Neural cell (in vitro differentiated cells): ENCODE data around the gene GABPB2. TPM values are rescaled to one million over a fixed set of nuclear protein-coding genes. Genes with fewer than 3 reads are reported as not detected.
"Not testable (repeated sequence)": the region's sequence is repeated elsewhere in the genome, so short reads cannot be mapped to it uniquely, and the experiment has no call there.

Experiments
- H2AFZ ChIP-seq: fragments of 200-600, 300-800 bp; sonication (generic), shearing (Covaris generic); 2 replicates; pipeline ENCODE4 v1.6.0; 2014; ENCODE audit warnings: low read depth, mild to moderate bottlenecking, antibody characterized with exemption, low read length, moderate library complexity
- H3F3A ChIP-seq: fragments of 200-600 bp; shearing (Covaris generic); 2 replicates; pipeline ENCODE4 v1.6.1; 2016; ENCODE audit warnings: mild to moderate bottlenecking, moderate library complexity, mixed read lengths, antibody characterized with exemption, low read length; ENCODE audit not compliant: insufficient read depth, poor library complexity, severe bottlenecking
- H3K27ac ChIP-seq: fragments of 200-600, 300-800 bp; sonication (generic), shearing (Covaris generic); 2 replicates; pipeline ENCODE4 v1.5.1; 2014; ENCODE audit warnings: mild to moderate bottlenecking, low read length, moderate library complexity
- H3K27me3 ChIP-seq: fragments of 300-800, 200-600 bp; sonication (generic), shearing (Covaris generic); 2 replicates; pipeline ENCODE4 v1.6.0; 2014; ENCODE audit warnings: mild to moderate bottlenecking, low read depth, low read length, moderate library complexity; ENCODE audit not compliant: insufficient read depth
- H3K36me3 ChIP-seq: fragments of 300-800, 200-600 bp; sonication (generic), shearing (Covaris generic); 2 replicates; pipeline ENCODE4 v1.5.1; 2014; ENCODE audit warnings: mild to moderate bottlenecking, antibody characterized with exemption, low read length, moderate library complexity; ENCODE audit not compliant: insufficient read depth
- H3K4me2 ChIP-seq: fragments of 300-800, 200-600 bp; sonication (generic), shearing (Covaris generic); 2 replicates; pipeline ENCODE4 v1.6.0; 2014; ENCODE audit warnings: mild to moderate bottlenecking, low read length
- H3K4me3 ChIP-seq: fragments of 300-800, 200-600 bp; sonication (generic), shearing (Covaris generic); 2 replicates; pipeline ENCODE4 v1.5.1; 2014; ENCODE audit warnings: mild to moderate bottlenecking, low read length, moderate library complexity
- H3K79me2 ChIP-seq: fragments of 200-600 bp; shearing (Covaris generic); replicated peaks from 2 replicates; pipeline ENCODE4 v1.6.0; 2014; ENCODE audit warnings: mild to moderate bottlenecking, low read length, moderate library complexity; ENCODE audit not compliant: insufficient read depth
- H3K9ac ChIP-seq: fragments of 300-800, 200-600 bp; sonication (generic), shearing (Covaris generic); 2 replicates; pipeline ENCODE4 v1.6.1; 2016; ENCODE audit warnings: mild to moderate bottlenecking, low read length, mixed read lengths
- H3K9me2 ChIP-seq: fragments of 200-600 bp; shearing (Covaris generic); 2 replicates; pipeline ENCODE4 v1.6.1; 2016; ENCODE audit warnings: mild to moderate bottlenecking, low read length, mixed read lengths; ENCODE audit not compliant: insufficient read depth
- H3K9me3 ChIP-seq: fragments of 200-600, 300-800 bp; sonication (generic), shearing (Covaris generic); 2 replicates; pipeline ENCODE4 v1.6.1; 2016; ENCODE audit warnings: mild to moderate bottlenecking, mixed run types, low read length, moderate library complexity, mixed read lengths
- H4K20me1 ChIP-seq: fragments of 200-600 bp; shearing (Covaris generic); 2 replicates; pipeline ENCODE4 v1.6.1; 2016; ENCODE audit warnings: mild to moderate bottlenecking, mixed run types; ENCODE audit not compliant: insufficient read depth
- CTCF ChIP-seq: fragments of 450-650 bp; IDR thresholded peaks from 2 replicates; pipeline ENCODE4 v1.5.1; 2014; ENCODE audit warnings: antibody characterized with exemption, mild to moderate bottlenecking, moderate library complexity; ENCODE audit not compliant: poor library complexity, severe bottlenecking
- EP300 ChIP-seq: fragments of 450-650 bp; conservative IDR thresholded peaks from 2 replicates; pipeline ENCODE4 v1.6.1; 2014; ENCODE audit warnings: antibody characterized with exemption, mild to moderate bottlenecking, moderate library complexity; ENCODE audit not compliant: poor library complexity, severe bottlenecking
- EZH2 ChIP-seq: fragments of 200-600, 300-800 bp; shearing (Covaris generic), sonication (generic); IDR thresholded peaks from 2 replicates; pipeline ENCODE4 v1.6.1; 2014; ENCODE audit warnings: antibody characterized with exemption, low read length, borderline replicate concordance, mild to moderate bottlenecking; ENCODE audit not compliant: insufficient read depth, poor library complexity, severe bottlenecking
- MXI1 ChIP-seq: fragments of 450-650 bp; conservative IDR thresholded peaks from 2 replicates; pipeline ENCODE4 v1.6.1; 2014; ENCODE audit warnings: antibody characterized with exemption, mild to moderate bottlenecking; ENCODE audit not compliant: poor library complexity, severe bottlenecking
- POLR2AphosphoS5 ChIP-seq: IDR thresholded peaks from 2 replicates; pipeline ENCODE4 v1.6.1; 2012
- RAD21 ChIP-seq: fragments of 450-650 bp; conservative IDR thresholded peaks from 2 replicates; pipeline ENCODE4 v1.6.1; 2014; ENCODE audit warnings: antibody characterized with exemption, mild to moderate bottlenecking, moderate library complexity
- SMC3 ChIP-seq: fragments of 450-650 bp; conservative IDR thresholded peaks from 2 replicates; pipeline ENCODE4 v1.6.1; 2014; ENCODE audit warnings: antibody characterized with exemption, mild to moderate bottlenecking, moderate library complexity; ENCODE audit not compliant: poor library complexity
- TAF1 ChIP-seq: IDR thresholded peaks from 2 replicates; pipeline ENCODE4 v1.6.1; 2012; ENCODE audit warnings: low read depth
- polyA plus RNA-seq: library from polyadenylated mRNA; depleted of rRNA; stranded (reverse); fragments of >200 nt; gene quantifications from 2 replicates; pipeline ENCODE4 v1.2.3, GENCODE V29; 2014
- TF ChIP-seq, protein P1 (sequence below): IDR thresholded peaks from 2 replicates; pipeline ENCODE4 v1.6.1; 2012; ENCODE audit warnings: borderline replicate concordance

GABPB2 gene
- polyA plus RNA-seq, 1 donor from 2014 or later, result 4.1 TPM

- TF ChIP-seq POLR2AphosphoS5 (no peak), EP300 (no peak), CTCF (no peak), RAD21 (no peak), TAF1 (no peak), MXI1 (no peak), EZH2 (no peak), SMC3 (no peak)
- TF ChIP-seq, protein P1, sequence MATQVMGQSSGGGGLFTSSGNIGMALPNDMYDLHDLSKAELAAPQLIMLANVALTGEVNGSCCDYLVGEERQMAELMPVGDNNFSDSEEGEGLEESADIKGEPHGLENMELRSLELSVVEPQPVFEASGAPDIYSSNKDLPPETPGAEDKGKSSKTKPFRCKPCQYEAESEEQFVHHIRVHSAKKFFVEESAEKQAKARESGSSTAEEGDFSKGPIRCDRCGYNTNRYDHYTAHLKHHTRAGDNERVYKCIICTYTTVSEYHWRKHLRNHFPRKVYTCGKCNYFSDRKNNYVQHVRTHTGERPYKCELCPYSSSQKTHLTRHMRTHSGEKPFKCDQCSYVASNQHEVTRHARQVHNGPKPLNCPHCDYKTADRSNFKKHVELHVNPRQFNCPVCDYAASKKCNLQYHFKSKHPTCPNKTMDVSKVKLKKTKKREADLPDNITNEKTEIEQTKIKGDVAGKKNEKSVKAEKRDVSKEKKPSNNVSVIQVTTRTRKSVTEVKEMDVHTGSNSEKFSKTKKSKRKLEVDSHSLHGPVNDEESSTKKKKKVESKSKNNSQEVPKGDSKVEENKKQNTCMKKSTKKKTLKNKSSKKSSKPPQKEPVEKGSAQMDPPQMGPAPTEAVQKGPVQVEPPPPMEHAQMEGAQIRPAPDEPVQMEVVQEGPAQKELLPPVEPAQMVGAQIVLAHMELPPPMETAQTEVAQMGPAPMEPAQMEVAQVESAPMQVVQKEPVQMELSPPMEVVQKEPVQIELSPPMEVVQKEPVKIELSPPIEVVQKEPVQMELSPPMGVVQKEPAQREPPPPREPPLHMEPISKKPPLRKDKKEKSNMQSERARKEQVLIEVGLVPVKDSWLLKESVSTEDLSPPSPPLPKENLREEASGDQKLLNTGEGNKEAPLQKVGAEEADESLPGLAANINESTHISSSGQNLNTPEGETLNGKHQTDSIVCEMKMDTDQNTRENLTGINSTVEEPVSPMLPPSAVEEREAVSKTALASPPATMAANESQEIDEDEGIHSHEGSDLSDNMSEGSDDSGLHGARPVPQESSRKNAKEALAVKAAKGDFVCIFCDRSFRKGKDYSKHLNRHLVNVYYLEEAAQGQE, result no peak
- H3K9ac ChIP-seq, result no peak overlapping the region
- no peak overlapping the region for H3K27ac ChIP-seq
- no peaks in the 10 kb centered on the region for H4K20me1 ChIP-seq
- no peaks in the 10 kb centered on the region for H3K36me3 ChIP-seq
- no peak overlapping the region for H2AFZ ChIP-seq
- no peaks in the 10 kb centered on the region for H3K9me2 ChIP-seq
- H3K4me3 ChIP-seq, result no peak overlapping the region
- H3K79me2 ChIP-seq, result peaks cover 23% of the 10 kb centered on the region
- H3K4me2 ChIP-seq, result no peak overlapping the region
- H3F3A ChIP-seq, result no peaks in the 10 kb centered on the region
- no peaks in the 10 kb centered on the region for H3K27me3 ChIP-seq
- no peaks in the 10 kb centered on the region for H3K9me3 ChIP-seq
Measured at GRCh38 chr1:151072224-151072623, 1.7 kb downstream of the GABPB2 start.

- no peak overlapping the region for H3K9ac ChIP-seq
- H3K9me2 ChIP-seq, result no peaks in the 10 kb centered on the region
- no peak overlapping the region for H3K27ac ChIP-seq
- no peak overlapping the region for H3K4me3 ChIP-seq
- no peaks in the 10 kb centered on the region for H3F3A ChIP-seq
- H2AFZ ChIP-seq, result no peak overlapping the region
- no peaks in the 10 kb centered on the region for H3K27me3 ChIP-seq
- no peaks in the 10 kb centered on the region for H3K36me3 ChIP-seq
- no peaks in the 10 kb centered on the region for H3K9me3 ChIP-seq
- no peaks in the 10 kb centered on the region for H4K20me1 ChIP-seq
- no peak overlapping the region for H3K4me2 ChIP-seq
- TF ChIP-seq EP300 (no peak), EZH2 (no peak), CTCF (no peak), TAF1 (no peak), SMC3 (no peak), MXI1 (no peak), RAD21 (no peak), POLR2AphosphoS5 (no peak)
- TF ChIP-seq, protein P1, result no peak
- H3K79me2 ChIP-seq, result no peaks in the 10 kb centered on the region
Measured at GRCh38 chr1:151085953-151086559, 15.5 kb downstream of the GABPB2 start.

DNA sequence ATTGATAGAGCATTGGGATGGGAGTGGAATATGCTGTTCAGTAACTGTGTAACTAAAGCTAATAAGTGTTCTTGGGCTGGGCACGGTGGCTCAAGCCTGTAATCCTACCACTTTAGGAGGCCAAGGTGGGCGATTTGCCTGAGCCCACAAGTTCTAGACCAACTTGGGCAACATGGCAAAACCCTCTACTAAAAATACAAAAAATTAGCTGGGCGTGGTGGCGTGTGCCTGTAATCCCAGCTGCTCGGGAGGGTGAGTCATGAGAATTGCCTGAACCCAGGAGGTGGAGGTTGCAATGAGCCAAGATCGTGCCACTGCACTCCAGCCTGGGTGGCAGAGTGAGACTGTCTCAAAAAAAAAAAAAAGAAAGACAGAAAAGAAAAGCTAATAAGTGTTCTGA is 26.9 kb downstream of the GABPB2 start:
- not testable (repeated sequence) for H3K4me3 ChIP-seq, H3F3A ChIP-seq, H3K4me2 ChIP-seq, H2AFZ ChIP-seq, H3K9me2 ChIP-seq, H4K20me1 ChIP-seq, H3K36me3 ChIP-seq, H3K79me2 ChIP-seq, H3K27ac ChIP-seq, H3K9ac ChIP-seq, H3K27me3 ChIP-seq, H3K9me3 ChIP-seq
